NB4 (cell line): ENCODE results near the gene KLF7.

ENCODE experiments used
- DNase-seq: peaks from one replicate; pipeline ENCODE4 v3.0.0; 2010; ENCODE audit warnings: low read depth
- H3K4me3 ChIP-seq: one replicate; pipeline ENCODE4 v1.5.1; 2011; ENCODE audit warnings: mild to moderate bottlenecking, low read depth, low read length, moderate library complexity
- MAX ChIP-seq: IDR thresholded peaks from 2 replicates; pipeline ENCODE4 v1.6.1; 2011; ENCODE audit warnings: low read depth, low read length
- MYC ChIP-seq: IDR thresholded peaks from 2 replicates; pipeline ENCODE4 v1.6.1; 2011; ENCODE audit warnings: low read depth, low read length
- POLR2A ChIP-seq: IDR thresholded peaks from 2 replicates; pipeline ENCODE4 v1.6.1; 2011; ENCODE audit warnings: mild to moderate bottlenecking; ENCODE audit not compliant: insufficient read length; ENCODE audit errors: extremely low read depth
- TF ChIP-seq, protein P1 (sequence below): IDR thresholded peaks from one replicate; pipeline ENCODE4 v1.5.1; 2012; ENCODE audit warnings: low read depth, low read length

The KLF7 gene

DNA sequence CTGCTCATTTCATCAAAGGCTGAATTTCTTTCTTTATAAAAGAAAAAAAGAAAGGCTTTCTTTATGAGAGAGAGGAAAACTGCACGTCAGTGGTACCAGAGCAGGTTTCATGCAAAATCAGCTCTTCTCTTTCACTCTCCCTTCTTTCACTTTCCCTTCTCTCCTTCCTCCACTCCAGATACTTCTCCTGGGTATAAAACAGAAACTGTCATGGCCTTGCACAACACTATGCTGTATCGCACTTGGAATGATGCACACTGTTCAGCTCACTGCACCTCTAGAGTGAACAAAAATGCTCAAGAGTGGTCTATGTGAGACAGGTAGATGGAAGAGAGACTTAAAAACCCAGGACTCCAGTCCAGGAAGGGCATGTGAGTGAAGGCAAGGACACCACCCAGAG, 73.8 kb downstream of the KLF7 start:
- H3K4me3 ChIP-seq: no peak overlapping the region
- TF ChIP-seq MAX (no peak), MYC (no peak), POLR2A (no peak)
- TF ChIP-seq, protein P1, sequence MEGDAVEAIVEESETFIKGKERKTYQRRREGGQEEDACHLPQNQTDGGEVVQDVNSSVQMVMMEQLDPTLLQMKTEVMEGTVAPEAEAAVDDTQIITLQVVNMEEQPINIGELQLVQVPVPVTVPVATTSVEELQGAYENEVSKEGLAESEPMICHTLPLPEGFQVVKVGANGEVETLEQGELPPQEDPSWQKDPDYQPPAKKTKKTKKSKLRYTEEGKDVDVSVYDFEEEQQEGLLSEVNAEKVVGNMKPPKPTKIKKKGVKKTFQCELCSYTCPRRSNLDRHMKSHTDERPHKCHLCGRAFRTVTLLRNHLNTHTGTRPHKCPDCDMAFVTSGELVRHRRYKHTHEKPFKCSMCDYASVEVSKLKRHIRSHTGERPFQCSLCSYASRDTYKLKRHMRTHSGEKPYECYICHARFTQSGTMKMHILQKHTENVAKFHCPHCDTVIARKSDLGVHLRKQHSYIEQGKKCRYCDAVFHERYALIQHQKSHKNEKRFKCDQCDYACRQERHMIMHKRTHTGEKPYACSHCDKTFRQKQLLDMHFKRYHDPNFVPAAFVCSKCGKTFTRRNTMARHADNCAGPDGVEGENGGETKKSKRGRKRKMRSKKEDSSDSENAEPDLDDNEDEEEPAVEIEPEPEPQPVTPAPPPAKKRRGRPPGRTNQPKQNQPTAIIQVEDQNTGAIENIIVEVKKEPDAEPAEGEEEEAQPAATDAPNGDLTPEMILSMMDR: no peak
- DNase-seq: no peak

GRCh38 chr2:207091176-207091575, 74.6 kb downstream of the KLF7 start:
- DNase-seq: no peak
- TF ChIP-seq MYC (no peak), POLR2A (no peak), MAX (no peak)
- TF ChIP-seq, protein P1: no peak
- no peak overlapping the region for H3K4me3 ChIP-seq

GRCh38 chr2:207090389-207090788, 75.4 kb downstream of the KLF7 start:
- TF ChIP-seq MAX (no peak), POLR2A (no peak)
- H3K4me3 ChIP-seq: no peak overlapping the region
- no peak for DNase-seq

DNA sequence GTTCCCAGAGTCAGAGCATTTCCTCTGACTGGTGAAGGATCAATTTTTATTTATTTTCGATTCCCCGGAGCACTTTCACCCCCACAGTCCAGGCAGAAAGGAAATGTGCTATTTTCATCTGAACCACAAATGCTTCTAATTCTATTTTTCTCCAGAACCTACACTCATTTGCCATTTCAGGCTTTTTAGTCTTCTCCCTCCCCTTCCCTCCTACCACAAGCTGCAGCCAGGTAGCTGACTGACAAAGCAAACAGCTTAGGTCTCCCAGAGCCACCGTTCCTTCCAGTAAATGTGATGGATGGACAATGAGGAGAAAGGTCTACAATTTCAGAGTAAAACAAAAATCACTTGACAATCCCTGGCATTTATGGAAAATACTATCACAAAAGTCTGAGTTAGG, 76.9 kb downstream of the KLF7 start:
- no peak for DNase-seq
- TF ChIP-seq MAX: no peak
- no peak for TF ChIP-seq POLR2A
- TF ChIP-seq, protein P1: no peak
- H3K4me3 ChIP-seq: no peak overlapping the region

DNA sequence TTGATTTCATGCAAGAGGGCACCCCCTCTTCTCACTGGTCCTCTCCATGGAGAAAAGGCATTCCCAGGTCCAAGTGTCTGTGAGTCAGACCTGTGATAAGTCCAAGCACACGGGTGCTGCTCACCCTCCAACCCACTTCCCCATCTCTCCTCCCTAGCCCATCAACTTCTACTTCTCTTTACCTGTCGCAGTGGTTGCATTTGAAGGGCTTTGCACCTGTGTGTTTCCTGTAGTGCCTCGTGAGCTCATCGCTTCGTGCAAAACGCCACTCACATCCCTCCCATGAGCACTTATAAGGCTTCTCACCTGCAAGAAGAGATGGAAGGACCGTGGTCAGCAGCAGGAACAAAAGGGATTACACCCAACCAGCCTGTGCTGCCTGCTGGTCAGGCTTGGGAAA, 77.5 kb downstream of the KLF7 start:
- H3K4me3 ChIP-seq: no peak overlapping the region
- TF ChIP-seq POLR2A: no peak
- TF ChIP-seq MYC: no peak
- TF ChIP-seq MAX: no peak
- TF ChIP-seq, protein P1: no peak
- no peak for DNase-seq

DNA sequence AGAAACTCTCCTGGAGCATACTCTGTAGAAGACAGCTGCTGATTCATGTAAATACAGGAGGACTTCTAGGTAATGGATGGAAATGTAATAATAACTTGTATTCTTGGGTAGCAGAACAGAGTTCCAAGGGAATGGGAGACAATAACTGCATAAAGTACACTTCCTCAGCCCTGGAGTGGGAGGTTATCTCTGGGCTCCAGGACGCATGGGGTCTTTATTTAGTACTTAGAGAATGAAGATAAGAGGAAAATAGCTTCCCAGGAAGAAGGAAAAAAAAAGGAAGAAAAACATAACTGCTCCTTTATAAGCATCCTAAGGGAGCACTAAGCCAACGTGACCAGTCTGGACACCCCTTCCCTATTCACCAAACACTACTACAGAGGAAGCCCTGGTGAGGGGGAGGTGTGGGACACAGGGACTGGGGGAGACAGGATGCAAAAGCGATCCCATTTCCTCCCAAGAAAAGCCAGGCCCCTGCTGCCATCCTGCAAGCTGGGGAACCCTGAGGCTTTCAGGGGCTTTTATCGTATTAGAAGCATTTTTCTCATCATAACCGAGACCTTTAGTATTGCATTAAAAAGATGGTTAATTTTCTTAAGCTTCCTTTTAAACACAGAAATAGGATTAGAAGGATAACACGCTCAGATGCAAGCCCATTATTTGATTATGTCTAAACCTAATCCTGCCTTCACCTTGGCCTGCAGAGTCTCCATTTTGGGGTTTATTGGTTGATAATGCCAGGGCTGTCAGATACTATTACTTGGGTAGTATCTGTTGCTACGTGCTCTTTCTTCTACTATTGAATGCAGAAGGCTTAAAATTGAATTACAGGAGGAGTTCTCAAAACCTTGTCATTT, 78.5 kb downstream of the KLF7 start:
- TF ChIP-seq POLR2A (no peak), MYC (no peak), MAX (no peak)
- TF ChIP-seq, protein P1: no peak
- no peak for DNase-seq
- no peak overlapping the region for H3K4me3 ChIP-seq
